GM19438 (cell line): Measurements from ENCODE around the gene PODN.

Experiments
- ATAC-seq: cut with Tn5 transposase; IDR thresholded peaks from one replicate; pipeline ENCODE4 v1.9.1; 2021; ENCODE audit warnings: low read depth; ENCODE audit not compliant: unreplicated experiment

The PODN gene

GRCh38 chr1:53128401-53128800 lies 66.4 kb downstream of the PODN start:
- no peak for ATAC-seq

DNA sequence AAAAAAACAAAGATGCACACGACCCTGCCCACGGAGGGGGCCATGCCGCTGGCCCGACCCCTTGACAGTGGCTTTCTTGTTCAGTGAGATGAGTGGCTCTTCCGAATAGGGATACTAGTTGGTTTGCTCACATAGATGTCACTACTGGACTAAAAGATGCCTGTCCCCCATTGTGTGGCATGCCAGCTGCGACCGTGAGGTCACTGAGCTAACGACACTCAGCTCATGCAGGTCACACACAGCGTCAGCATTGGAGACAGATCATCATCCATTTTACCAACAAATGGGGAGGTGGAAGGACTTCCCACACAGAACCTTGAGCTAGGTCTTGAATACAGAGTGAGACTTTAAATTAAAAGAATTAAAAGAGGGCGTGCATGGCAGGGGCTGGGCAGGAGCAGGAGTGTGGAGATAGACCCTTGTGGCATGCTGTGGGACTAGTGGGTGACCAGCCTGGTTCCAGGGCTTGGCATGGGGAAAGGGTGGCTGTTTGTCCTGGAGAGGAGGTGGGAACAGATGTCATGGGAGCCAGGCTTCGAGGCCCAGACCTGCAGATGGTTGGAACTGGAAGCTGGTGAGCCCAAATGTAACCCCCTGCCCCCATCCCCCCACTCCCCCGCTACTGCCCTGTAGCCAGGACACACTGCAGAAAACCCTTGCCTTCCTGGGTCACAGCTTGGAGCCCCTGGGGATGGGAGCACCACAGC lies 68.0 kb downstream of the PODN start:
- ATAC-seq = no peak

DNA sequence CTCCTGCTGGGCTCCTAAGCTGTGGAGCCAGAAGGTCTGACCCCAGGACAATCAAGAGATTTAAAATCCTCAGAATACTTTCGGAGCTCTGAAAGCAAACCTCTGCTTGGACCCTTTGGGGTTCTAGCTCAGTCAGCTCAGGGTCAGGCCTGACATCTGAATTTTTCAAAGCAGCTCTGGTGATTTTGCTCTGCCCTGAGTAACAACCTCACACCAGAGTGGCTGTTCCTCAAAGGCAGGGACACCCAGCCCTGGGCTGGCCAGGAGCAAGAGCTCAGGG lies 68.5 kb downstream of the PODN start:
- ATAC-seq = no peak

DNA sequence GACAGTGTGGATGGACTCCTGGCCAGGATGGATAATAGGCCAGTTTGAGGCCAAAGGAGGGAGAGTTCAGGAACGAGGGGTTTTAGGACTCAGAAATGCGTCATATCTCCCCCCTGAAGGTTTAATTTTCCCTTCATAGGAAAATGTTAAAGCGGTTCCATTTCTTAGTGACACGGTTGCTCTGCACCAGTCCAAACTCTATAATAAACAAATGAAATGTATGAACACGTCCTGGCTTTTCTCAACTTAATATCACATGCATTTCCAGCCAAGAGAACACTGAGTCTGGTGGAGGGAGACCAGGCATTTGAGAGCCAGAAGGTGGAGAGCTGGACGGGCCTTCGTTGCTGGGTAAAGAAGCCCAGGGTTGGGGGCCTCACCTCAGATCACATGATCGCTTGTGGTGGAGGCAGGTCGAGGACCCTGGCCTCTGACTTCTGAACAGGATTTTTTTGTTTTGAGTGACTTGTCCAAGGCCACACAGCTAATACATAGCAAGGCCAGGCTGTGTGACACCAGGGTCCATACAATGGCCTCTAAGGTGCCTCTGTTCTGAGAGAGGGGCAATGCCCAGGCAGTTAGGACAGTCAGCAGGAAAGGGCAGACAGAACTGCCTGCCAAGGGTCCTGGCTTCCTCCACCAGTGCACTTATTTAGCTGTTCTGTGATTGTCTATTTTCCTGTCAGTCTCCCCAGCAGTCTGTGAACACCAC lies 69.0 kb downstream of the PODN start:
- ATAC-seq = no peak

- ATAC-seq = no peak
Measured at GRCh38 chr1:53131590-53131938, 69.6 kb downstream of the PODN start.

DNA sequence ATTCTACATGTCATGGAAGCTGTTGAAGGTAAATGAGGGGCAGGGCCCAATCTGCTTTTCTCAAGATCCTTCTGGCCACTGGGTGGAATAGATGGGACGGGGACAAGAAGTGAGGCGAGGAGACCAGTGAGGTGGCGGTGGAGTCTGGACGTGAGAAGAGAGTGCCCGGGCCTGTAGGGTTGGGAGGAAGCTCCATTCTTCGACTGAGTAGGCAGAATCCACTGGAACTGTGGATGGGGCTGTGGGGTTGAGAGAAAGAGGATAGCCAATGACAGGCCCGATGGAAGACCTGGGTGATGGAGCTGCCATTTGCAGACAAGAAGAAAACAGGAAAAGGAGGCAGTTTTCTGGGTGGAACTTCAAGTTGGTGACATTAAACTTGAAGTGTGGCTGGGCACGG lies 70.2 kb downstream of the PODN start:
- no peak for ATAC-seq

DNA sequence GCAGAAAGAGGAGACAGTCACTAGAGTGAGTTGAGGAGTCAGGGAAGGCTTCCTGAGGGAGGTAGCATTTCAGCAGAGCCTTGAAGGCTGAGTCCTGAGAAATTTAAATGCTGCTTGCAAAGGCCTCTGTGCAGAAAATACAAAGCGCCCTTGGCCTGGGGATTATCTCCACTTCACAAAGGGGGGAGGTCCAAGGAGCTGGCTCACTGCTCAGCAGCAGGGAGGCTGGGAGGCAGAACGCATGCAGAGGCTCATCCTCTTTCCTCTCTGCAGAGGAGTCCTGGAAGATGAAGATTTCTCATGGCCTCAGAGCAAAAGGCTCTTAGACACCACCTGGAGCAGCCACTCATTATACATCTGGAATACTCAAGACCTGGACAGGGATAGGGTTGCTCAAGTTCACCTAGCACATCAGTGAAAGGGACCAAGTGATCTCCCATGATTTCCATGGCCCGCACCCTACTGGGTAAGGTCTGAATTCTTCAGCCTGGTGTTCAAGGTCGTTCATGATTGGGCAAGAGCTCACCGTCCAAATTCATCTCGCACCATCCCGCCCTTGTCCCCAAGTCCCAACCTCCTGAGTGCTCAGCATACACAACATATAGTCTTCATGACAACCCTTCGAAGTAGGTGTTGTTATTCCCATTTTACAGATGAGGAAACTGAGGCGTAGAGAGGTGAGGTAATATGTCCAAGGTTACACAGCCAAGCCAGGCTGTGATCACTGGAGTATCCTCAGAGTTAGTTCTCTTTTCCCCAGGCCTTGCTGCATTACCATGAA lies 71.4 kb downstream of the PODN start:
- ATAC-seq = no peak

DNA sequence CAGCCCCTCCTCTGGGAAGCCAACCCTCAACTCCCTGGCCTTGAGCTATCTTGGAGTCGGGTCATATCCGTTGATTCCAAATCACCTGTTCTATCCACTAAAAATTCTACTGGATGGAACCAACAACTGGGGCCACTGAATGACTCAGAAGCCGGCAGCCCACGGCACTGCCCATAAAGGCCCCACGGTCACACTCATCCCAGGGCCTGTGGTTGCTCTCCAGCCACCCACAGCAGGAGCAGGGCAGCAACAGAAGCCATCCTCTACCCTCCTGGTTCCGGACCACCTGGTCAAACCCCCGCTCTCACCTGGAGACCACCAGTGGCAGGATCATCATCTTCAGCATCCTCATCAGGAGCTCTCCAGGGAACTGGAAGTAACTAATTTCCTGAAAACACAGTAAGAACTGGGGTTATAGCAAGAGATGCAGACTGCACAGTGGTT lies 72.1 kb downstream of the PODN start:
- no peak for ATAC-seq
